ENCODE data around the gene ATXN3.
"Not testable (repeated sequence)": the region's sequence is repeated elsewhere in the genome, so short reads cannot be mapped to it uniquely, and the experiment has no call there.

Gene ATXN3

GRCh38 chr14:92058006-92058917, 48.1 kb downstream of the ATXN3 start:
- no peak for DNase-seq

GRCh38 chr14:92049781-92050180, 56.6 kb downstream of the ATXN3 start:
- no peak for DNase-seq

GRCh38 chr14:92049221-92049620, 57.2 kb downstream of the ATXN3 start:
- not testable (repeated sequence) for DNase-seq

GRCh38 chr14:92045904-92046303, 60.5 kb downstream of the ATXN3 start:
- not testable (repeated sequence) for DNase-seq

- not testable (repeated sequence) for DNase-seq
Observed at GRCh38 chr14:92041766-92042165, 64.6 kb downstream of the ATXN3 start.

GRCh38 chr14:92041203-92041602, 65.2 kb downstream of the ATXN3 start:
- no peak for DNase-seq

GRCh38 chr14:92040431-92041051, 65.8 kb downstream of the ATXN3 start:
- no peak for DNase-seq

GRCh38 chr14:92039719-92040430, 66.5 kb downstream of the ATXN3 start, which contains the start of gene TRIP11:
TSS of gene TRIP11 (minus strand) at chr14:92040059. CDS start at chr14:92039685, 374 bp downstream.
- DNase-seq: peak; percentile 97

GRCh38 chr14:92039063-92039718, 67.2 kb downstream of the ATXN3 start:
- DNase-seq: peak; percentile 88

- DNase-seq: no peak
Observed at GRCh38 chr14:92037989-92038388, 68.4 kb downstream of the ATXN3 start.

- DNase-seq: no peak
Observed at GRCh38 chr14:92035890-92036289, 70.5 kb downstream of the ATXN3 start.

GRCh38 chr14:92033906-92034687, 72.3 kb downstream of the ATXN3 start:
- no peak for DNase-seq

GRCh38 chr14:92033433-92033832, 72.9 kb downstream of the ATXN3 start:
- DNase-seq: no peak

GRCh38 chr14:92026548-92027190, 79.7 kb downstream of the ATXN3 start:
- DNase-seq: no peak

- no peak for DNase-seq
Observed at GRCh38 chr14:92022036-92022435, 84.3 kb downstream of the ATXN3 start.

- no peak for DNase-seq
Observed at GRCh38 chr14:92021523-92021922, 84.9 kb downstream of the ATXN3 start.

GRCh38 chr14:92014040-92014439, 92.3 kb downstream of the ATXN3 start:
- no peak for DNase-seq

- DNase-seq: no peak
Observed at GRCh38 chr14:92012121-92012748, 94.1 kb downstream of the ATXN3 start.

GRCh38 chr14:92010644-92011043, 95.7 kb downstream of the ATXN3 start:
- DNase-seq: no peak

GRCh38 chr14:92009604-92010003, 96.8 kb downstream of the ATXN3 start:
- DNase-seq: no peak

Data from islet precursor cell (in vitro differentiated cells).